PC-9 (cell line): ENCODE measurements around the gene CHSY1.

Experiments
- CTCF ChIP-seq: fragments of 200-600 bp; sonication (generic); conservative IDR thresholded peaks from 2 replicates; pipeline ENCODE4 v1.6.1; 2017; ENCODE audit warnings: mixed run types, antibody characterized with exemption, mild to moderate bottlenecking, moderate library complexity
- EZH2 ChIP-seq: fragments of 200-600 bp; sonication (generic); IDR thresholded peaks from 2 replicates; pipeline ENCODE4 v1.8.0; 2017; ENCODE audit warnings: antibody characterized with exemption, low read depth

GRCh38 chr15:101141926-101142527 is 109.8 kb downstream of the CHSY1 start:
- TF ChIP-seq CTCF (no peak), EZH2 (no peak)
